Endothelial cell of umbilical vein (primary cell): ENCODE data around the gene GPR173. TPM values are rescaled to one million over a fixed set of nuclear protein-coding genes. Genes with fewer than 3 reads are reported as not detected.

Source experiments
- Bru-seq: library from RNA; stranded (reverse); fragments of 400-500 nt; gene quantifications from one replicate; lab custom pipeline; 2021; lab: Mats Ljungman, UMichigan
- BruChase-seq, 2 experiments: library from RNA; stranded (reverse); fragments of 400-500 nt; gene quantifications; one replicate each; lab custom pipeline; 2021; lab: Mats Ljungman, UMichigan
- BruUV-seq: library from RNA; stranded (reverse); fragments of 400-500 nt; replicated peaks from 2 replicates; lab custom pipeline; 2021; lab: Mats Ljungman, UMichigan
- CTCF ChIA-PET: fragments of 300-600, 350-600 bp; sonication (Branson Sonifier 250); formaldehyde crosslinking; loops from one replicate; lab custom pipeline; 2021; ENCODE audit warnings: antibody characterized with exemption, inconsistent platforms; lab: Charles Lee
- POLR2A ChIA-PET: fragments of 300-600, 350-600 bp; sonication (Branson Sonifier 250); formaldehyde crosslinking; loops from one replicate; lab custom pipeline; 2021; ENCODE audit warnings: antibody characterized with exemption, inconsistent platforms; lab: Charles Lee
- DNase-seq: peaks from one replicate; pipeline ENCODE4 v3.0.0-alpha.2; 2011; ENCODE audit warnings: low read depth, low spot score
- FAIRE-seq: peaks from 2 replicates; lab custom pipeline; 2011; peaks lifted over from hg19 to GRCh38; lab: Jason Lieb, UNC
- H2AFZ ChIP-seq: 2 replicates; pipeline ENCODE4 v1.6.0; 2012; ENCODE audit warnings: low read depth, low read length, control low read depth, inconsistent platforms
- H3K27ac ChIP-seq: 2 replicates; pipeline ENCODE4 v1.5.1; 2011; ENCODE audit warnings: low read depth, mild to moderate bottlenecking, control low read depth, low read length, moderate library complexity; ENCODE audit not compliant: insufficient read depth
- H3K27me3 ChIP-seq, 2 experiments: 2 replicates each; pipeline versions ENCODE4 v1.6.0 to v1.6.1; 2011; ENCODE audit warnings: low read length in 2 of 2, mixed read lengths in 1 of 2; ENCODE audit not compliant: control insufficient read depth in 2 of 2, insufficient read depth in 2 of 2
- H3K36me3 ChIP-seq, 2 experiments: 2 replicates in 1 of 2; 3 replicates in 1 of 2; pipeline ENCODE4 v1.5.1; 2011; ENCODE audit warnings: low read length in 2 of 2, mild to moderate bottlenecking in 1 of 2, moderate library complexity in 1 of 2; ENCODE audit not compliant: control insufficient read depth in 2 of 2, insufficient read depth in 2 of 2; ENCODE audit errors: extremely low read depth in 1 of 2
- H3K4me1 ChIP-seq: 3 replicates; pipeline ENCODE4 v1.5.1; 2011; ENCODE audit warnings: mild to moderate bottlenecking, low read length; ENCODE audit not compliant: control insufficient read depth, insufficient read depth; ENCODE audit errors: extremely low read depth
- H3K4me2 ChIP-seq: 2 replicates; pipeline ENCODE4 v1.6.1; 2011; ENCODE audit warnings: low read length, control low read depth, mixed read lengths; ENCODE audit not compliant: insufficient read depth
- H3K4me3 ChIP-seq, 3 experiments: fragments of 200-600 bp in 1 of 3; sonication (generic), shearing (Covaris generic) in 1 of 3; replicated peaks in 1 of 3; 2 replicates each; pipeline ENCODE4 v1.5.1; 2011 to 2016; ENCODE audit warnings: control low read depth in 3 of 3, low read length in 3 of 3, mild to moderate bottlenecking in 2 of 3, inconsistent platforms in 1 of 3, low read depth in 1 of 3, moderate library complexity in 1 of 3; ENCODE audit not compliant: insufficient read depth in 1 of 3
- H3K79me2 ChIP-seq: 2 replicates; pipeline ENCODE4 v1.6.0; 2012; ENCODE audit warnings: low read length, inconsistent platforms; ENCODE audit not compliant: control insufficient read depth, insufficient read depth
- H3K9ac ChIP-seq: replicated peaks from 2 replicates; pipeline ENCODE3; 2011; ENCODE audit warnings: low read length, control low read depth; ENCODE audit not compliant: insufficient read depth; ENCODE audit errors: extremely low read depth
- H3K9me1 ChIP-seq: replicated peaks from 3 replicates; pipeline ENCODE4 v1.6.0; 2011; ENCODE audit warnings: mild to moderate bottlenecking, low read length; ENCODE audit not compliant: control insufficient read depth, insufficient read depth; ENCODE audit errors: extremely low read depth
- H3K9me3 ChIP-seq: replicated peaks from 2 replicates; pipeline ENCODE4 v1.5.1; 2012; ENCODE audit warnings: low read length, inconsistent platforms; ENCODE audit not compliant: control insufficient read depth, insufficient read depth
- H4K20me1 ChIP-seq: replicated peaks from 2 replicates; pipeline ENCODE3; 2011; ENCODE audit warnings: mild to moderate bottlenecking, low read length; ENCODE audit not compliant: control insufficient read depth, insufficient read depth; ENCODE audit errors: extremely low read depth
- EZH2 ChIP-seq: IDR thresholded peaks from 2 replicates; pipeline ENCODE4 v1.6.1; 2012; ENCODE audit warnings: borderline replicate concordance, low read depth, mild to moderate bottlenecking, moderate library complexity, low read length, inconsistent platforms; ENCODE audit not compliant: severe bottlenecking
- FOS ChIP-seq: IDR thresholded peaks from 2 replicates; pipeline ENCODE4 v1.6.1; 2011; ENCODE audit warnings: mild to moderate bottlenecking, low read length, moderate library complexity, borderline replicate concordance; ENCODE audit not compliant: insufficient read depth
- GATA2 ChIP-seq: IDR thresholded peaks from 2 replicates; pipeline ENCODE4 v1.7.0; 2011; ENCODE audit warnings: low read depth, mild to moderate bottlenecking, moderate library complexity, mixed read lengths, low read length; ENCODE audit not compliant: insufficient read length, insufficient read depth
- JUN ChIP-seq: IDR thresholded peaks from 2 replicates; pipeline ENCODE4 v1.6.1; 2011; ENCODE audit warnings: borderline replicate concordance, low read depth; ENCODE audit not compliant: insufficient read length, insufficient read depth
- MYC ChIP-seq: IDR thresholded peaks from one replicate; pipeline ENCODE4 v1.6.1; 2011; ENCODE audit warnings: mild to moderate bottlenecking, low read depth, low read length
- POLR2A ChIP-seq: IDR thresholded peaks from 2 replicates; pipeline ENCODE4 v1.6.1; 2012; ENCODE audit warnings: low read depth, mild to moderate bottlenecking, control low read depth, low read length
- POLR2AphosphoS5 ChIP-seq: IDR thresholded peaks from 2 replicates; pipeline ENCODE4 v1.6.1; 2012; ENCODE audit warnings: low read depth, mild to moderate bottlenecking, control low read depth, low read length, moderate library complexity; ENCODE audit not compliant: insufficient read depth
- dilution Hi-C: fragments of 300-500 bp; cut with MboI; formaldehyde crosslinking; loops from one replicate; pipeline ENCODE4 v1.15.0; 2019; ENCODE audit warnings: low sequenced_read_pairs; ENCODE audit not compliant: extremely low pct_ligation_motif_present
- intact Hi-C: fragments of 100-400 bp; cut with micrococcal nuclease; formaldehyde crosslinking; loops from one replicate; pipeline ENCODE4 v1.10.0; 2022
- long read RNA-seq: library from polyadenylated mRNA; stranded (forward); transcript quantifications from one replicate; pipeline ENCODE4 v2.0.0, GENCODE V29; 2021
- polyA minus RNA-seq, 3 experiments: library from RNA; depleted of rRNA, polyadenylated mRNA; stranded (reverse); fragments of >200 nt; gene quantifications; 1 replicate in 1 of 3; 2 replicates in 2 of 3; pipeline ENCODE4 v1.2.3, GENCODE V29; 2011
- polyA plus RNA-seq, 4 experiments: library from polyadenylated mRNA; depleted of rRNA in 3 of 4; stranded (reverse) in 3 of 4; unstranded in 1 of 4; fragments of >200 nt; gene quantifications; 2 replicates each; pipeline versions ENCODE4 v1.2.1 to v1.2.3, GENCODE V29; 2011 to 2012; ENCODE audit warnings: missing spikeins in 1 of 4
- total RNA-seq: library from RNA; stranded (reverse); gene quantifications from 2 replicates; pipeline ENCODE4 v1.2.3, GENCODE V29; 2021
- TF ChIP-seq, protein P1 (sequence below): IDR thresholded peaks from 2 replicates; pipeline ENCODE4 v1.6.1; 2011; ENCODE audit not compliant: insufficient read depth, insufficient read length
- TF ChIP-seq, protein P2 (sequence below), 2 donors: IDR thresholded peaks; 1 replicate in 1 of 2; 2 replicates in 1 of 2; pipeline ENCODE4 v1.5.1; 2011; ENCODE audit warnings: low read length in 2 of 2, mild to moderate bottlenecking in 2 of 2, moderate library complexity in 2 of 2, control low read depth in 1 of 2, inconsistent platforms in 1 of 2, low read depth in 1 of 2; ENCODE audit not compliant: insufficient read depth in 1 of 2; ENCODE audit errors: extremely low read depth in 1 of 2

Gene GPR173, protein sequence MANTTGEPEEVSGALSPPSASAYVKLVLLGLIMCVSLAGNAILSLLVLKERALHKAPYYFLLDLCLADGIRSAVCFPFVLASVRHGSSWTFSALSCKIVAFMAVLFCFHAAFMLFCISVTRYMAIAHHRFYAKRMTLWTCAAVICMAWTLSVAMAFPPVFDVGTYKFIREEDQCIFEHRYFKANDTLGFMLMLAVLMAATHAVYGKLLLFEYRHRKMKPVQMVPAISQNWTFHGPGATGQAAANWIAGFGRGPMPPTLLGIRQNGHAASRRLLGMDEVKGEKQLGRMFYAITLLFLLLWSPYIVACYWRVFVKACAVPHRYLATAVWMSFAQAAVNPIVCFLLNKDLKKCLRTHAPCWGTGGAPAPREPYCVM
- total RNA-seq (8.3 and 11.3 TPM in 2 replicates), polyA plus RNA-seq (9.2 and 12.7 TPM in 2 replicates), polyA minus RNA-seq (8.8 and 10.2 TPM in 2 replicates), Bru-seq, nascent RNA (percentile 69 among the genes with signal in this experiment), BruChase-seq, experiment 1, labeled RNA remaining after a 6-hour chase (percentile 94 among the genes with signal in this experiment), BruChase-seq, experiment 2, labeled RNA remaining after a 2-hour chase (percentile 94 among the genes with signal in this experiment)
- polyA plus RNA-seq (2011; cell fraction: cytosol; rRNA removed) = 3.3 and 4.3 TPM in 2 replicates
- 40.1 and 47.3 TPM in 2 replicates for polyA plus RNA-seq (2011; cell fraction: nucleus; rRNA removed)
- polyA plus RNA-seq (2012) = 6.0 and 6.7 TPM in 2 replicates
- 0.41 TPM for polyA minus RNA-seq (2011; cell fraction: cytosol; rRNA and poly(A)+ RNA removed)
- 10.3 and 11.0 TPM in 2 replicates for polyA minus RNA-seq (2011; cell fraction: nucleus; rRNA and poly(A)+ RNA removed)
- long read RNA-seq, partial matches to known transcripts = 0 of 9 reads
- long read RNA-seq, other reads (novel, unspliced or antisense) = 9 of 9 reads

DNA sequence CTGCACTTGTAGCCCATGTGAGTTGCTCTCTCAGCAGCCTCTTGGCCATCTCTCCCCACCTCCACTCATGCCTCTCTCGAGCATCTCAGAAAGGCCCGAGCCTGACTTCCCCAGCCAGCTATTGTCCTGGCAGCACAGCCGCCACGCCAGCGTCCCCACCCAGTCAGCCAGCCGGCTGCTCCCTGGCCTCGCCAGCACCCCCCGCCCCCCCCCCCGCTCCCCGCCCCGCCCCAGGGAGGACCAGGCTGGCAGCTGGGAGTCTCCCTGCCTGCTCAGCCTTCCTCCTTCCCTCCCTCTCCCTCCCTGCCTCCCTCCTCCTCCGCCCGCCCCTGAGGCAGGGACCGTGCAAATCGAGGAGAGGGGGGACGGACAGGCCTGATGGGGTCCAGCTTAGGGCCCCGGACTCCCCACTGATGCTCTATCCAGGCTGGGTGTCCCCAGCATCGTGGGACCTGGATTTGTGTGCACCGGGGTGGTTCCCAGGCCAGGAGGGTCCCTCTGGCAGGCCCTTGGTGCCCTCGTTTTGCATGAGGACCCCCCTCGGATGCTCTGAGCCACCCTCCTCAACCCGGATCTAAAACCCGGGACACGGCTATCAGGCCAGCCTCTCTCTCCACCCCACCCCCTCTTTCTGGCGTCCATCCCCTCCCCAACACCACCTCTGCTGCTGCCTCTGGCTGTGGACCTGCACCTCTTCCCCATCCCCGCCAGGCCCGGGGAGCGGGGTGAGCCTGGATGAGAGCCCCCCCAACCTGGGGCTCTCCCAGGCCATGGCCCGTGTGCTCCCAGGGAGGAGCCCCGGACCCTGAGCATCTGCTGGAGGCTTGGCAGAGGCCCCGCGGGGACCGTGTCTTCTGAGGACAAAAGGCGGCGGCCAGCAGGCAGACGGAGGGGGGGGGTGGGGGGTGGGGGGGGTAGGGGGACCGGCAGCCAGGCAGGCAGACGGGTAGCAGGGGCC lies at the start of gene GPR173:
GPR173 (plus strand) TSS at position 621 of the 958 bp plus-strand sequence. CDS start 27,833 bp downstream, outside the sequence.
- no peaks in the 10 kb centered on the region for H4K20me1 ChIP-seq
- no peaks in the 10 kb centered on the region for H3K9me1 ChIP-seq
- H3K9me3 ChIP-seq = no peaks in the 10 kb centered on the region
- intact Hi-C loops (loop anchor here (1.0 kb wide), 2 partner anchors 45 to 53 kb away; no protein-coding TSS in a partner anchor), dilution Hi-C loops (no loop called here)
- H3K27ac ChIP-seq = peak within 1 kb of the TSS; percentile 65
- ChIA-PET CTCF (no interaction called here), POLR2A (interaction anchor here (0.9 kb wide), 1 partner anchor 33 kb away, joined by 4 read pairs; the partner anchor contains the start of gene TSPYL2)
- H3K4me2 ChIP-seq = peak within 1 kb of the TSS; percentile 76
- H3K36me3 ChIP-seq = no peaks in the 10 kb centered on the region
- peak; percentile 63 for DNase-seq
- H3K27me3 ChIP-seq = no peaks in the 10 kb centered on the region
- H3K9ac ChIP-seq = peak within 1 kb of the TSS; percentile 63
- no TSS peak for BruUV-seq
- peak within 1 kb of the TSS; percentile 89 for H2AFZ ChIP-seq
- peaks cover 45% of the 10 kb centered on the region for H3K79me2 ChIP-seq
- peak; percentile 86 for FAIRE-seq
- peak within 1 kb of the TSS; percentile 70 to 79 (median 70) for H3K4me3 ChIP-seq
- TF ChIP-seq POLR2A (no peak), MYC (no peak), GATA2 (no peak), EZH2 (no peak), POLR2AphosphoS5 (no peak), JUN (no peak), FOS (no peak)
- TF ChIP-seq, protein P1, sequence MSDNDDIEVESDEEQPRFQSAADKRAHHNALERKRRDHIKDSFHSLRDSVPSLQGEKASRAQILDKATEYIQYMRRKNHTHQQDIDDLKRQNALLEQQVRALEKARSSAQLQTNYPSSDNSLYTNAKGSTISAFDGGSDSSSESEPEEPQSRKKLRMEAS = no peak
- TF ChIP-seq, protein P2, sequence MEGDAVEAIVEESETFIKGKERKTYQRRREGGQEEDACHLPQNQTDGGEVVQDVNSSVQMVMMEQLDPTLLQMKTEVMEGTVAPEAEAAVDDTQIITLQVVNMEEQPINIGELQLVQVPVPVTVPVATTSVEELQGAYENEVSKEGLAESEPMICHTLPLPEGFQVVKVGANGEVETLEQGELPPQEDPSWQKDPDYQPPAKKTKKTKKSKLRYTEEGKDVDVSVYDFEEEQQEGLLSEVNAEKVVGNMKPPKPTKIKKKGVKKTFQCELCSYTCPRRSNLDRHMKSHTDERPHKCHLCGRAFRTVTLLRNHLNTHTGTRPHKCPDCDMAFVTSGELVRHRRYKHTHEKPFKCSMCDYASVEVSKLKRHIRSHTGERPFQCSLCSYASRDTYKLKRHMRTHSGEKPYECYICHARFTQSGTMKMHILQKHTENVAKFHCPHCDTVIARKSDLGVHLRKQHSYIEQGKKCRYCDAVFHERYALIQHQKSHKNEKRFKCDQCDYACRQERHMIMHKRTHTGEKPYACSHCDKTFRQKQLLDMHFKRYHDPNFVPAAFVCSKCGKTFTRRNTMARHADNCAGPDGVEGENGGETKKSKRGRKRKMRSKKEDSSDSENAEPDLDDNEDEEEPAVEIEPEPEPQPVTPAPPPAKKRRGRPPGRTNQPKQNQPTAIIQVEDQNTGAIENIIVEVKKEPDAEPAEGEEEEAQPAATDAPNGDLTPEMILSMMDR (IDR thresholded peaks at IDR 0.05; ENCODE audit: extremely low read depth in 1 of 2, insufficient read depth in 1 of 2, low read depth in 1 of 2, low read length in 2 of 2) = no peak
- peaks cover 17% of the 10 kb centered on the region for H3K4me1 ChIP-seq
